ENCODE results near the gene PTDSS2.
"Not testable (repeated sequence)": the region's sequence is repeated elsewhere in the genome, so short reads cannot be mapped to it uniquely, and the experiment has no call there.

The PTDSS2 gene

DNA sequence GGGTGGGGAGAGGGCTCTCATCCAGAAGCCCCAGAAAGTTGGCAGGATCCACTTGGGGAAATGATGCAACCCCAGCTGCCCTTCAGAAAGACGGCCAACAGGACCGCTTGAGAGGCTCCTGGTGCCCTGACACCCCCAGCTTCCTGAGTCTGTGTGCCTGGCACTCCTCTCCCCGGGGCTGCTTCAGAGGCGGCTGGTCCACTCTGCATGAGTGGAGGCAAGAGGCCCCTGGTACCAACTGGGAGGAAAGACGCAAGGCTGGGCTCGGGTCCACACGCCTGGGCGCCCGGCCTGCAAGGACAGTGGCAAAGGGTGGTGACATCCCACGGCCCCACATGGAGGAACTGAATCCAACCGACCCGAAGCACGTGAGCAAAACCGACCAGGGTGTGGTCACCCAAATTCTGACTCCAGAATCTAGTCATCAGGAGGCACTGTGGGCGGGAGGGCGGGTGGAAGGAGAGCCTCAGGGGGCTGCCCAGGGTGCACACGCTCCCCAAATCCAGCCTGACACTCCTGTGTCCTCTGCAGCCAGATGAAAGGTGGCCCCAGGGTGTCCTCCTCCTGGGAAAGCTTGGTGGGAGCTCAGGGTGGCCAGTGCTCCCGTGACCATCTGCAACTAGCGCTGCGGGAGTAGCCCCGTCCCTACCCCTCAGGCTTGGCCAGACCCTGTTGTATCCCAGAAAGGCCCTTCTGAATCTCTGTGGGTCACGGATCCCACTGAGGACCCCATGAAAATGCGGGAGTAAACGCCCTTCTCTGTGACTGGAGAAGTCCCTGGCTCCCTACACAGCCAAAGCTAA lies 53.3 kb downstream of the PTDSS2 start:
- peak overlapping the region; percentile 10 for H3K27ac Mint-ChIP-seq
- H3K36me3 Mint-ChIP-seq: no peaks in the 10 kb centered on the region
- peaks cover 26% of the 10 kb centered on the region for H3K4me1 Mint-ChIP-seq (ENCODE audit: low read depth)
- peak overlapping the region; percentile 40 for H3K4me3 Mint-ChIP-seq
- H3K9me3 Mint-ChIP-seq (ENCODE audit: low read depth): no peaks in the 10 kb centered on the region
- no peaks in the 10 kb centered on the region for H3K27me3 Mint-ChIP-seq

GRCh38 chr11:504053-504993 lies 54.2 kb downstream of the PTDSS2 start:
- peak overlapping the region; percentile 61 for H3K27ac Mint-ChIP-seq
- H3K27me3 Mint-ChIP-seq: no peaks in the 10 kb centered on the region
- no peaks in the 10 kb centered on the region for H3K36me3 Mint-ChIP-seq
- no peaks in the 10 kb centered on the region for H3K9me3 Mint-ChIP-seq (ENCODE audit: low read depth)
- peak overlapping the region; percentile 96 for H3K4me3 Mint-ChIP-seq
- H3K4me1 Mint-ChIP-seq (ENCODE audit: low read depth): peaks cover 26% of the 10 kb centered on the region

GRCh38 chr11:504994-505344 lies 54.9 kb downstream of the PTDSS2 start:
- peaks cover 26% of the 10 kb centered on the region for H3K4me1 Mint-ChIP-seq (ENCODE audit: low read depth)

DNA sequence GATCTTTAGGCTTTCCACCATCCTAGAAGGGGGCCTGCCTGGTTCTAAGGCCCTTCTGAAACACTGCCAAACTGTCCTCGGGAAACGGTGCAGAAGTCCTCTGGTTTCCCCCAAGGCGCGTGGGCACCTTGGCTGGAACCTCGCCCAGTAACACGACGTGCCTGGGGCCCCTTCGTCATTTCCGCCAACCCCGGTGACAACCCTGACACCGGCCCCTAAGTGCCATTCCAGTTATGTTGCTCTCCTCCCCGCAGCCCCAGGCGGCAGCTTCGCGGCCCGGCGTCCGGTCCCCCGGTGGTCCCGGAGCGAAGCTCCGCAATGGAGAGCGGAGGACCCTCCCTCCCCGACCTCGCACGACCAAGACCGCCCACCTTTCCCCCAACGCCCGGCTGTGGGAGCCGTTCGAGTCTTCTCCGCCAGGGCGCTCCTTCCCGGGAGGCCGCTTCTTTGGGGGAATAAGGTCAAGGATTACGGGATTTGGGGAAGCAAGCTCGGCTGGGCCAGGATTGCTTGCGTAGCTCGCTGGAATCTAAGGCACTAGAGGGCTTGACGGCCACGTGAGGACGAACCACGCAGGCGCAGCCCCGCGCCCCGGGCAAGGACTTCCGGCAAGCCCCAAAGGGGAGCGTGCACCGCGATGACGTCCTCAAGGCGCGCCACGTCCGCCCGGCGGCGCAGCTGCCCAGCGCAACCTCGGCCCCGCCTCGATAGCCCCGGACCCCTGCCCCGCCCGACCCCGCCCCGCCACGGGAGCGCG lies 56.3 kb downstream of the PTDSS2 start:
- Mint-ChIP-seq H3K9me3 (ENCODE audit: low read depth) (no peaks in the 10 kb centered on the region), H3K27ac (peak overlapping the region; percentile 99), H3K4me1 (ENCODE audit: low read depth) (peaks cover 26% of the 10 kb centered on the region), H3K27me3 (no peaks in the 10 kb centered on the region), H3K4me3 (peak overlapping the region; percentile 96), H3K36me3 (no peaks in the 10 kb centered on the region)

More at GRCh38 chr11:504994-505344, 54.9 kb downstream of the PTDSS2 start:
- H3K9me3 Mint-ChIP-seq (ENCODE audit: low read depth): no peaks in the 10 kb centered on the region
- H3K36me3 Mint-ChIP-seq: no peaks in the 10 kb centered on the region
- no peaks in the 10 kb centered on the region for H3K27me3 Mint-ChIP-seq
- peak overlapping the region; percentile 61 for H3K27ac Mint-ChIP-seq
- peak overlapping the region; percentile 96 for H3K4me3 Mint-ChIP-seq

GRCh38 chr11:506995-507726 lies 57.1 kb downstream of the PTDSS2 start, which contains the start of gene RNH1:
RNH1 (minus strand) TSS chr11:507242; CDS start chr11:502162, 5,080 bp downstream.
- Mint-ChIP-seq H3K4me3 (peak within 1 kb of the TSS; percentile 96), H3K36me3 (no peaks in the 10 kb centered on the region), H3K4me1 (ENCODE audit: low read depth) (peaks cover 26% of the 10 kb centered on the region), H3K27me3 (no peaks in the 10 kb centered on the region), H3K9me3 (ENCODE audit: low read depth) (no peaks in the 10 kb centered on the region), H3K27ac (peak within 1 kb of the TSS; percentile 99)

DNA sequence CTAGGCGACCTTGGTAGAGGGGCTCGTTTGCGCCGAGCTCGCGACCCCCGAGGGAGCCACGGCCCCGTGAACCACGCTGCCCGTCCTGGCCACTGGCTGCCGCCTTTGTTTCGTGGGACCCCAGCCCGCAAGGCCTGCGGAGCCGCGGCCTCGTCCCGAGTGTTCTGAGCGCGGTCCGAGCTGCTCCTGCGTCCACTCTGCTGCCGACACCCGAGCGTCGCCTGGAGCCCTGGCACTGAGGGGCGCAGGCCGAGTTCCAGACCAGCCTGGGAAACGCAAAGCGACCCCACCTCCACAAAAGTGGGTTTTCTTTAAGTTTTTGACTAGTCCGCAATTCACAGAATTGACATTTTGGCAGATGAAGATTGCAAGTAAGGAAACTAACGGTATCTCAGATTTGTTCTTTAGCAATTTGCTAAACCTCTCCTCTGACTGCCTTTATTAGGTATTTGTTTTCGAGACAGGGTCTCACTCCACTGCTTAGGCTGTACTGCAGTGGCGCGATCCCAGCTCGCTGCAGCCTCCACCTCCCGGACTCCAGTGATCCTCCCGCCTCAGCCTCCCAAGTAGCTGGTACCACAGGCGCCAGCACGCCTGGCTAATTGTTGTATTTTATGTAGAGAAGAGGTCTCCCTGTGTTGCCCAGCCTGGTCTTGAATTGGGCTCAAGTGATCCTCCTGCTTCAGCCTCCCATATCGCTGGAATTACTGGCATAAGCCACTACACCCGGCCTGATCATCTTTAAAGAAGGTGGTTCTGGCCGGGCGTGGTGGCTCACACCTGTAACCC lies 57.8 kb downstream of the PTDSS2 start:
- Mint-ChIP-seq H3K27ac (peak overlapping the region; percentile 68), H3K9me3 (ENCODE audit: low read depth) (no peaks in the 10 kb centered on the region), H3K36me3 (no peaks in the 10 kb centered on the region), H3K4me3 (peak overlapping the region; percentile 96), H3K4me1 (ENCODE audit: low read depth) (peaks cover 25% of the 10 kb centered on the region), H3K27me3 (no peaks in the 10 kb centered on the region)

GRCh38 chr11:508956-509355 lies 58.9 kb downstream of the PTDSS2 start:
- H3K4me3 Mint-ChIP-seq: peak overlapping the region; percentile 42
- no peaks in the 10 kb centered on the region for H3K27me3 Mint-ChIP-seq
- H3K27ac Mint-ChIP-seq: no peak overlapping the region
- peaks cover 19% of the 10 kb centered on the region for H3K4me1 Mint-ChIP-seq (ENCODE audit: low read depth)
- H3K36me3 Mint-ChIP-seq: no peaks in the 10 kb centered on the region
- no peaks in the 10 kb centered on the region for H3K9me3 Mint-ChIP-seq (ENCODE audit: low read depth)

GRCh38 chr11:512761-513595 lies 62.9 kb downstream of the PTDSS2 start:
- Mint-ChIP-seq H3K9me3 (ENCODE audit: low read depth) (no peaks in the 10 kb centered on the region), H3K27ac (no peak overlapping the region), H3K36me3 (no peaks in the 10 kb centered on the region), H3K27me3 (no peaks in the 10 kb centered on the region), H3K4me3 (no peak overlapping the region), H3K4me1 (ENCODE audit: low read depth) (peaks cover 3% of the 10 kb centered on the region)

GRCh38 chr11:514606-515005 lies 64.5 kb downstream of the PTDSS2 start:
- H3K27me3 Mint-ChIP-seq: no peaks in the 10 kb centered on the region
- no peak overlapping the region for H3K27ac Mint-ChIP-seq
- no peaks in the 10 kb centered on the region for H3K9me3 Mint-ChIP-seq (ENCODE audit: low read depth)
- no peaks in the 10 kb centered on the region for H3K36me3 Mint-ChIP-seq
- peaks cover 5% of the 10 kb centered on the region for H3K4me1 Mint-ChIP-seq (ENCODE audit: low read depth)
- H3K4me3 Mint-ChIP-seq: no peak overlapping the region

DNA sequence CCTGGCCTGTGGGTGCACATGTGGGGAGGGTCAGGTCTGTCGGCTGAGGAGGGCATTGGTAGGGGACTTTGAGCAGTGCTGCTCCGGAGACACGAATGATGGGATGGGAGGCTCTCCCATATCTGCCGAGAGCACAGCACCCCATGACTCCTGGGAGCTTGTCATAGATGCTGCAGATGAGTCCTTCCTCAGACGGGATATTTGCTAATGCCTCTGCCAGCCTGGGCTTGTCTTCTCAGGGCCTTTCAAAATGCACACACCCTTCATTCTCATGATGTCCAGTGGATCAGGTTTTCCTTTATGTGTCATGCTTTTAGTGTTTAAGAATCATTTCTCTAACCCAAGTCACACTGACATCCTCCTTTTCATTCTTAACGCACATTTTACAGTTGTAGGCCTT lies 65.1 kb downstream of the PTDSS2 start:
- Mint-ChIP-seq H3K27ac (no peak overlapping the region), H3K9me3 (ENCODE audit: low read depth) (no peaks in the 10 kb centered on the region), H3K4me1 (ENCODE audit: low read depth) (peaks cover 5% of the 10 kb centered on the region), H3K36me3 (no peaks in the 10 kb centered on the region), H3K4me3 (no peak overlapping the region), H3K27me3 (no peaks in the 10 kb centered on the region)

GRCh38 chr11:516400-516799 lies 66.3 kb downstream of the PTDSS2 start:
- Mint-ChIP-seq H3K36me3 (no peaks in the 10 kb centered on the region), H3K27ac (no peak overlapping the region), H3K27me3 (no peaks in the 10 kb centered on the region), H3K9me3 (ENCODE audit: low read depth) (no peaks in the 10 kb centered on the region), H3K4me1 (ENCODE audit: low read depth) (peaks cover 5% of the 10 kb centered on the region), H3K4me3 (no peak overlapping the region)

DNA sequence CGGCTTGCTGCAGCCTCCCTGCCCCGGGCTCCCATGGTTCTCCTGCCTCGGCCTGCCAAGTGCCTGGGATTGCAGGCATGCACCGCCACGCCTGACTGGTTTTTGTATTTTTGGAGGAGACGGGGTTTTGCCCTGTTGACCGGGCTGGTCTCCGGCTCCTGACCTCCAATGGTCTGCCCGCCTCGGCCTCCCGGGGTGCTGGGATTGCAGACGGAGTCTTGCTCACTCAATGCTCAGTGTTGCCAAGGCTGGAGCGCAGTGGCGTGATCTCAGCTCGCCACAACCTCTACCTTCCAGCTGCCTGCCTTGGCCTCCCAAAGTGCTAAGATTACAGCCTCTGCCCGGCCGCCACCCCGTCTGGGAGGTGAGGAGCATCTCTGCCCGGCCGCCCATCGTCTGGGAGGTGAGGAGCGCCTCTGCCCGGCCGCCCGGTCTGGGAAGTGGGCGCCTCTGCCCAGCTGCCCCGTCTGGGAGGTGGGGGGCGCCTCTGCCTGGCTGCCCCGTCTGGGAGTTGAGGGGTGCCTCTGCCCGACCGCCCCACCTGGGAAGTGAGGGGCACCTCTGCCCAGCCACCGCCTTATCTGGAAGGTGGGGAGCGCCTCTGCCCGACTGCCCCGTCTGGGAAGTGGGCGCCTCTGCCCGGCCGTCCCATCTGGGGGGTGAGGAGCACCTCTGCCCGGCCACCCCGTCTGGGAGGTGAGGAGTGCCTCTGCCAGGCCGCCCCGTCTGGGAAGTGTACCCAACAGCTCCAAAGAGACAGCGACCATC lies 67.0 kb downstream of the PTDSS2 start:
- not testable (repeated sequence) for H3K4me1 Mint-ChIP-seq (ENCODE audit: low read depth); H3K9me3 Mint-ChIP-seq (ENCODE audit: low read depth); H3K36me3 Mint-ChIP-seq; H3K4me3 Mint-ChIP-seq; H3K27me3 Mint-ChIP-seq; H3K27ac Mint-ChIP-seq
